ENCODE data around the gene WDR27. TPM values are rescaled to one million over a fixed set of nuclear protein-coding genes. Genes with fewer than 3 reads are reported as not detected.

The WDR27 gene
- total RNA-seq, 4 donors from 2014 or later, result 23.1 to 101 (median 75.8) TPM

- TF ChIP-seq POLR2A (IDR thresholded peaks at IDR 0.05) (no peak), CTCF (IDR thresholded peaks at IDR 0.05) (no peak)
Measured at GRCh38 chr6:169489563-169490245, 212.1 kb downstream of the WDR27 start.

GRCh38 chr6:169487579-169488436 lies 214.0 kb downstream of the WDR27 start:
- DNase-seq, result no peak
- TF ChIP-seq POLR2A (IDR thresholded peaks at IDR 0.05) (no peak), CTCF (IDR thresholded peaks at IDR 0.05) (no peak)
- H3K4me1 ChIP-seq, result no peaks in the 10 kb centered on the region

More at GRCh38 chr6:169489563-169490245, 212.1 kb downstream of the WDR27 start:
- DNase-seq, result no peak
- H3K27ac ChIP-seq, result no peak overlapping the region
- H3K27me3 ChIP-seq, result no peaks in the 10 kb centered on the region
- no peak overlapping the region for H3K4me3 ChIP-seq
- H3K9me3 ChIP-seq, result no peaks in the 10 kb centered on the region
- no peaks in the 10 kb centered on the region for H3K4me1 ChIP-seq
- no peaks in the 10 kb centered on the region for H3K36me3 ChIP-seq

GRCh38 chr6:169479783-169480495 lies 221.9 kb downstream of the WDR27 start:
- no peak for TF ChIP-seq POLR2A (IDR thresholded peaks at IDR 0.05)
- no peak for TF ChIP-seq CTCF (IDR thresholded peaks at IDR 0.05)
- no peaks in the 10 kb centered on the region for H3K27me3 ChIP-seq
- H3K36me3 ChIP-seq, result no peaks in the 10 kb centered on the region
- H3K9me3 ChIP-seq, result peaks cover 0 to 4% (median 0%) of the 10 kb centered on the region in 4 donors
- no peaks in the 10 kb centered on the region for H3K4me1 ChIP-seq
- DNase-seq, result no peak
- H3K27ac ChIP-seq, result no peak overlapping the region
- H3K4me3 ChIP-seq, result no peak overlapping the region

More at GRCh38 chr6:169487579-169488436, 214.0 kb downstream of the WDR27 start:
- Histone ChIP-seq H3K9me3 (no peaks in the 10 kb centered on the region), H3K4me3 (no peak overlapping the region), H3K27ac (no peak overlapping the region), H3K27me3 (no peaks in the 10 kb centered on the region), H3K36me3 (no peaks in the 10 kb centered on the region)

- no peaks in the 10 kb centered on the region for H3K27me3 ChIP-seq
- no peaks in the 10 kb centered on the region for H3K36me3 ChIP-seq
- no peaks in the 10 kb centered on the region for H3K4me1 ChIP-seq
- TF ChIP-seq POLR2A (IDR thresholded peaks at IDR 0.05) (no peak), CTCF (IDR thresholded peaks at IDR 0.05) (no peak)
- no peak for DNase-seq
- no peaks in the 10 kb centered on the region for H3K9me3 ChIP-seq
- H3K27ac ChIP-seq, result no peak overlapping the region
- no peak overlapping the region for H3K4me3 ChIP-seq
Measured at GRCh38 chr6:169474362-169474761, 227.5 kb downstream of the WDR27 start.

- TF ChIP-seq CTCF (IDR thresholded peaks at IDR 0.05) (no peak), POLR2A (IDR thresholded peaks at IDR 0.05) (no peak)
- no peaks in the 10 kb centered on the region for H3K27me3 ChIP-seq
Measured at GRCh38 chr6:169473663-169474062, 228.2 kb downstream of the WDR27 start.

More at GRCh38 chr6:169473663-169474062, 228.2 kb downstream of the WDR27 start:
- Histone ChIP-seq H3K9me3 (no peaks in the 10 kb centered on the region), H3K27ac (peak overlapping the region in 1 of 4 donors; percentile 32), H3K4me1 (no peaks in the 10 kb centered on the region), H3K4me3 (no peak overlapping the region), H3K36me3 (no peaks in the 10 kb centered on the region)
- no peak for DNase-seq
